GM12878 (cell line): Measurements from ENCODE around the gene FOXN4. TPM values are rescaled to one million over a fixed set of nuclear protein-coding genes. Genes with fewer than 3 reads are reported as not detected.

Experiments
- ATAC-seq: fragments of 200-7000 bp; cut with Tn5 transposase; 3 replicates; pipeline ENCODE4 v1.9.1; 2020; ENCODE audit warnings: mild to moderate bottlenecking, moderate library complexity
- BruUV-seq: library from RNA; stranded (reverse); fragments of 400-500 nt; replicated peaks from 2 replicates; lab custom pipeline; 2021; lab: Mats Ljungman, UMichigan
- CTCF ChIA-PET: fragments of 300-600 bp; sonication (Branson Sonifier 250); formaldehyde crosslinking; extraction: SDS; loops from one replicate; lab custom pipeline; 2021; ENCODE audit warnings: inconsistent platforms; lab: Yijun Ruan, JAX
- POLR2A ChIA-PET: fragments of 350-600 bp; formaldehyde crosslinking; extraction: SDS; loops from one replicate; lab custom pipeline; 2021; ENCODE audit warnings: inconsistent platforms; lab: Charles Lee
- RAD21 ChIA-PET: fragments of 300-600 bp; sonication (Branson Sonifier 250); formaldehyde crosslinking; loops from one replicate; lab custom pipeline; 2023; ENCODE audit warnings: antibody characterized with exemption; ENCODE audit not compliant: unreplicated experiment; lab: Charles Lee
- SMC1A ChIA-PET: fragments of 300-600 bp; sonication (Branson Sonifier 250); formaldehyde crosslinking; loops from one replicate; lab custom pipeline; 2023; ENCODE audit not compliant: unreplicated experiment, uncharacterized antibody; lab: Charles Lee
- DNase-seq: peaks from one replicate; pipeline ENCODE4 v3.0.0-alpha.2; 2011; ENCODE audit warnings: low read depth, low spot score
- FAIRE-seq: peaks from 3 replicates; lab custom pipeline; 2011; peaks lifted over from hg19 to GRCh38; lab: Jason Lieb, UNC
- H2AFZ ChIP-seq: 2 replicates; pipeline ENCODE4 v1.6.0; 2011; ENCODE audit warnings: low read depth, low read length, control low read depth; ENCODE audit not compliant: control insufficient read depth
- H3K27ac ChIP-seq: 2 replicates; pipeline ENCODE4 v1.5.1; 2011; ENCODE audit warnings: control low read depth; ENCODE audit not compliant: control insufficient read depth, insufficient read depth
- H3K27me3 ChIP-seq, 2 experiments: replicated peaks in 1 of 2; 2 replicates each; pipeline versions ENCODE4 v1.6.0 to v1.6.1; 2011; ENCODE audit warnings: low read length in 1 of 2; ENCODE audit not compliant: control insufficient read depth in 2 of 2, insufficient read depth in 2 of 2
- H3K36me3 ChIP-seq, 2 experiments: 2 replicates each; pipeline ENCODE4 v1.5.1; 2011; ENCODE audit warnings: low read length in 1 of 2; ENCODE audit not compliant: control insufficient read depth in 2 of 2, insufficient read depth in 2 of 2
- H3K4me1 ChIP-seq: 2 replicates; pipeline ENCODE4 v1.6.1; 2011; ENCODE audit warnings: mild to moderate bottlenecking, low read length, moderate library complexity, mixed read lengths; ENCODE audit not compliant: control insufficient read depth, insufficient read depth
- H3K4me2 ChIP-seq: 2 replicates; pipeline ENCODE4 v1.6.0; 2011; ENCODE audit warnings: control low read depth; ENCODE audit not compliant: control insufficient read depth, insufficient read depth
- H3K4me3 ChIP-seq: fragments of 200-600 bp; sonication (generic); 2 replicates; pipeline ENCODE4 v1.5.1; 2016
- H3K79me2 ChIP-seq: 2 replicates; pipeline ENCODE4 v1.6.0; 2011; ENCODE audit warnings: low read length; ENCODE audit not compliant: control insufficient read depth, insufficient read depth
- H3K9ac ChIP-seq: 2 replicates; pipeline ENCODE4 v1.8.0; 2011; ENCODE audit warnings: low read length, control low read depth, mixed read lengths; ENCODE audit not compliant: control insufficient read depth, insufficient read depth
- H3K9me3 ChIP-seq: replicated peaks from 3 replicates; pipeline ENCODE4 v1.5.1; 2011; ENCODE audit warnings: mild to moderate bottlenecking, low read length; ENCODE audit not compliant: control insufficient read depth, insufficient read depth
- H4K20me1 ChIP-seq: 2 replicates; pipeline ENCODE4 v1.6.0; 2011; ENCODE audit not compliant: control insufficient read depth, insufficient read depth
- EED ChIP-seq: sonication (generic); IDR thresholded peaks from 2 replicates; pipeline ENCODE4 v1.6.1; 2016; ENCODE audit warnings: antibody characterized with exemption, low read depth
- JUND ChIP-seq: IDR thresholded peaks from 2 replicates; pipeline ENCODE4 v1.6.1; 2012; ENCODE audit warnings: low read depth, mild to moderate bottlenecking, low read length, improper control_type of control experiment, moderate library complexity
- TAF1 ChIP-seq: IDR thresholded peaks from 2 replicates; pipeline ENCODE4 v1.6.1; 2011; ENCODE audit warnings: mild to moderate bottlenecking, low read depth, low read length, borderline replicate concordance
- TARDBP ChIP-seq: IDR thresholded peaks from 2 replicates; pipeline ENCODE4 v1.6.1; 2016; ENCODE audit warnings: borderline replicate concordance
- WRNIP1 ChIP-seq: IDR thresholded peaks from 2 replicates; pipeline ENCODE4 v1.6.1; 2011; ENCODE audit warnings: low read depth, low read length, improper control_type of control experiment, borderline replicate concordance
- ZNF217 ChIP-seq: fragments of 450-650 bp; IDR thresholded peaks from 2 replicates; pipeline ENCODE4 v1.6.1; 2017; ENCODE audit warnings: antibody characterized with exemption, mild to moderate bottlenecking
- WGBS: methylation state at CpG from one replicate; pipeline ENCODE4 v1.1.6; 2016; ENCODE audit warnings: low lambda C conversion rate; ENCODE audit not compliant: insufficient replicate concordance, insufficient coverage; ENCODE audit errors: missing lambda C conversion rate; 5-methylcytosine and 5-hydroxymethylcytosine counted together
- in situ Hi-C: fragments of 300-500 bp; cut with MboI; formaldehyde crosslinking; loops from 9 replicates; pipeline ENCODE4 v1.14.3; 2018; ENCODE audit warnings: mixed read lengths
- intact Hi-C: fragments of 100-400 bp; cut with micrococcal nuclease; formaldehyde crosslinking; loops from one replicate; pipeline ENCODE4 v1.14.2; 2022; ENCODE audit not compliant: unreplicated experiment
- polyA plus RNA-seq, 11 experiments: library from polyadenylated mRNA; depleted of rRNA in 4 of 11; unstranded in 6 of 11; stranded (reverse) in 5 of 11; fragments of >200 nt; fragmentation: Nextera tagmentation in 4 of 11; fragmentation: Illumina TruSeq in 1 of 11; extraction: Ambion mirVana in 4 of 11; extraction: Trizol in 1 of 11; gene quantifications; 1 replicate in 1 of 11; 2 replicates in 10 of 11; pipeline versions ENCODE4 v1.2.1 to v1.2.3, GENCODE V29; 2011 to 2016; ENCODE audit warnings: inconsistent platforms in 2 of 11, missing spikeins in 2 of 11, low read depth in 1 of 11
- total RNA-seq, 4 experiments: library from RNA; depleted of rRNA in 3 of 4; stranded (reverse); fragments of >200 nt in 3 of 4; fragmentation: Illumina TruSeq in 1 of 4; extraction: Trizol in 1 of 4; gene quantifications; 2 replicates each; pipeline versions ENCODE4 v1.2.1 to v1.2.3, GENCODE V29; 2013 to 2021
- TF ChIP-seq, protein P1 (sequence below): fragments of 450-650 bp; IDR thresholded peaks from 2 replicates; pipeline ENCODE4 v1.6.1; 2017; ENCODE audit warnings: borderline replicate concordance
- TF ChIP-seq, protein P2 (sequence below): fragments of 150-350 bp; IDR thresholded peaks from 2 replicates; pipeline ENCODE4 v1.6.1; 2014; ENCODE audit warnings: mild to moderate bottlenecking, low read depth, low read length

FOXN4 gene
- total and polyA plus RNA-seq, 10 of the 15 experiments (the other 5 are each of a cell fraction or from before 2014, with no cell fraction given): not detected

DNA sequence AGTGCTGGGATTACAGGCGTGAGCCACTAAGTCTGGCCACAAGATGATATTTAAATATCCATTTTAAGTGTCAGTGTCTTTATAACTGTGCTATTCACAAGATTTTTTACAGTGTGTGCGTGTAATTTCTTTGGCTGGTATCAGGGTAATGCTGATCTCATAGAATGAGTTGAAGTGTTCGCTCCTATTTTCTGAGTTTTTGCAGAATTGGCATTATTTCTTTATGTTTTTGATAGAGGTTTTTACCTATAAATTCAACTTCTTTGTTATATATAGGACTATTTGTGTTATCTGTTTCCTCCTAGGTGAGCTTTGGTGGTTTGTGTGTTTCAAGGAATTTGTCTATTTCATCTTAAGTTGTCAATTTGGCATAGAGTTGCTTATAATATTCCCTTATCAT, 45.6 kb downstream of the FOXN4 start:
- Histone ChIP-seq H2AFZ (no peak overlapping the region), H3K4me1 (no peaks in the 10 kb centered on the region), H3K79me2 (no peaks in the 10 kb centered on the region), H3K9me3 (no peaks in the 10 kb centered on the region), H3K36me3 (no peaks in the 10 kb centered on the region; a peak in 1 of 4 replicates), H3K4me3 (no peak overlapping the region), H3K27me3 (no peaks in the 10 kb centered on the region; a peak in 1 of 4 replicates), H3K9ac (no peak overlapping the region), H3K4me2 (no peak overlapping the region), H4K20me1 (no peaks in the 10 kb centered on the region), H3K27ac (no peak overlapping the region)
- 46% methylated on average over 3 of the region's 3 CpGs for WGBS
- FAIRE-seq: no peak
- intact Hi-C loops: no loop called here
- POLR2A ChIA-PET: interaction anchor here (0.6 kb wide), 1 partner anchor 103 kb away, joined by 4 read pairs; no protein-coding TSS in a partner anchor
- in situ Hi-C loops: no loop called here
- CTCF ChIA-PET: interaction anchor here (0.7 to 5.2 kb wide), 9 partner anchors 8 to 160 kb away, joined by 3 to 48 read pairs (median 3); no protein-coding TSS in a partner anchor
- SMC1A ChIA-PET: interaction anchor here (0.5 to 2.1 kb wide), 4 partner anchors 85 to 130 kb away, joined by 3 to 8 read pairs (median 6); no protein-coding TSS in a partner anchor
- no peak for DNase-seq
- TF ChIP-seq JUND (no peak), ZNF217 (no peak), EED (no peak), TAF1 (no peak), TARDBP (no peak), WRNIP1 (no peak)
- TF ChIP-seq, protein P1, sequence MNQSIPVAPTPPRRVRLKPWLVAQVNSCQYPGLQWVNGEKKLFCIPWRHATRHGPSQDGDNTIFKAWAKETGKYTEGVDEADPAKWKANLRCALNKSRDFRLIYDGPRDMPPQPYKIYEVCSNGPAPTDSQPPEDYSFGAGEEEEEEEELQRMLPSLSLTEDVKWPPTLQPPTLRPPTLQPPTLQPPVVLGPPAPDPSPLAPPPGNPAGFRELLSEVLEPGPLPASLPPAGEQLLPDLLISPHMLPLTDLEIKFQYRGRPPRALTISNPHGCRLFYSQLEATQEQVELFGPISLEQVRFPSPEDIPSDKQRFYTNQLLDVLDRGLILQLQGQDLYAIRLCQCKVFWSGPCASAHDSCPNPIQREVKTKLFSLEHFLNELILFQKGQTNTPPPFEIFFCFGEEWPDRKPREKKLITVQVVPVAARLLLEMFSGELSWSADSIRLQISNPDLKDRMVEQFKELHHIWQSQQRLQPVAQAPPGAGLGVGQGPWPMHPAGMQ: no peak
- TF ChIP-seq, protein P2, sequence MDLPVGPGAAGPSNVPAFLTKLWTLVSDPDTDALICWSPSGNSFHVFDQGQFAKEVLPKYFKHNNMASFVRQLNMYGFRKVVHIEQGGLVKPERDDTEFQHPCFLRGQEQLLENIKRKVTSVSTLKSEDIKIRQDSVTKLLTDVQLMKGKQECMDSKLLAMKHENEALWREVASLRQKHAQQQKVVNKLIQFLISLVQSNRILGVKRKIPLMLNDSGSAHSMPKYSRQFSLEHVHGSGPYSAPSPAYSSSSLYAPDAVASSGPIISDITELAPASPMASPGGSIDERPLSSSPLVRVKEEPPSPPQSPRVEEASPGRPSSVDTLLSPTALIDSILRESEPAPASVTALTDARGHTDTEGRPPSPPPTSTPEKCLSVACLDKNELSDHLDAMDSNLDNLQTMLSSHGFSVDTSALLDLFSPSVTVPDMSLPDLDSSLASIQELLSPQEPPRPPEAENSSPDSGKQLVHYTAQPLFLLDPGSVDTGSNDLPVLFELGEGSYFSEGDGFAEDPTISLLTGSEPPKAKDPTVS: no peak
- no TSS peak for BruUV-seq
- RAD21 ChIA-PET: interaction anchor here (1.0 to 2.6 kb wide), 3 partner anchors 11 to 131 kb away, joined by 3 to 14 read pairs (median 8); no protein-coding TSS in a partner anchor
- no peak for ATAC-seq
